HFF-Myc (cell line): ENCODE measurements around the gene KCNQ5.

ENCODE experiments used
- DNase-seq: peaks from one replicate; pipeline ENCODE4 v3.0.0-alpha.2; 2011; ENCODE audit warnings: low read depth; ENCODE audit errors: extremely low read depth
- H3K4me3 ChIP-seq: replicated peaks from 2 replicates; pipeline ENCODE4 v1.5.1; 2011; ENCODE audit warnings: low read depth, mild to moderate bottlenecking, control low read depth, low read length
- TF ChIP-seq, protein P1 (sequence below): IDR thresholded peaks from 2 replicates; pipeline ENCODE4 v1.5.1; 2012; ENCODE audit warnings: mild to moderate bottlenecking, low read depth, low read length, control low read depth; ENCODE audit errors: missing control alignments

KCNQ5 gene

GRCh38 chr6:73024598-73024997 lies 402.7 kb downstream of the KCNQ5 start:
- TF ChIP-seq, protein P1, sequence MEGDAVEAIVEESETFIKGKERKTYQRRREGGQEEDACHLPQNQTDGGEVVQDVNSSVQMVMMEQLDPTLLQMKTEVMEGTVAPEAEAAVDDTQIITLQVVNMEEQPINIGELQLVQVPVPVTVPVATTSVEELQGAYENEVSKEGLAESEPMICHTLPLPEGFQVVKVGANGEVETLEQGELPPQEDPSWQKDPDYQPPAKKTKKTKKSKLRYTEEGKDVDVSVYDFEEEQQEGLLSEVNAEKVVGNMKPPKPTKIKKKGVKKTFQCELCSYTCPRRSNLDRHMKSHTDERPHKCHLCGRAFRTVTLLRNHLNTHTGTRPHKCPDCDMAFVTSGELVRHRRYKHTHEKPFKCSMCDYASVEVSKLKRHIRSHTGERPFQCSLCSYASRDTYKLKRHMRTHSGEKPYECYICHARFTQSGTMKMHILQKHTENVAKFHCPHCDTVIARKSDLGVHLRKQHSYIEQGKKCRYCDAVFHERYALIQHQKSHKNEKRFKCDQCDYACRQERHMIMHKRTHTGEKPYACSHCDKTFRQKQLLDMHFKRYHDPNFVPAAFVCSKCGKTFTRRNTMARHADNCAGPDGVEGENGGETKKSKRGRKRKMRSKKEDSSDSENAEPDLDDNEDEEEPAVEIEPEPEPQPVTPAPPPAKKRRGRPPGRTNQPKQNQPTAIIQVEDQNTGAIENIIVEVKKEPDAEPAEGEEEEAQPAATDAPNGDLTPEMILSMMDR, result no peak
- DNase-seq, result no peak
- H3K4me3 ChIP-seq, result no peak overlapping the region

DNA sequence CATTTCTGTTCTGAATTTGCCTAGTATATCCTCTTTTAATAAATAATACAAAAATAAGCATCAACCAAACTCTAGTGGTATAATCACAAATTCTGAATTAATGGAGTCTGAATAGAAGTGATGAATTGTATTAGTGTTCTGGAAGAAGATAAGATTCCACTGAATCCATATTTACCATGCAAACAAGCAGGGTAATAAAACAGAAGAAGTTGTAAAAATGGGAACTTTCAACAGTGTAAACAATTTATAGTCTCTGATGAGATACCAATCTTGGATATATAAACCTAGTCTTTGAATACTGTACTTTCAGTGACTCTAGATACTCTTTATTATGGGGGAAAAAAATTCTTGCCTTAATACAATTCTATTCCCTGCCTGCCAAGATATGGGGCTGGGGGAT lies 405.8 kb downstream of the KCNQ5 start:
- no peak for DNase-seq
- TF ChIP-seq, protein P1, result no peak

DNA sequence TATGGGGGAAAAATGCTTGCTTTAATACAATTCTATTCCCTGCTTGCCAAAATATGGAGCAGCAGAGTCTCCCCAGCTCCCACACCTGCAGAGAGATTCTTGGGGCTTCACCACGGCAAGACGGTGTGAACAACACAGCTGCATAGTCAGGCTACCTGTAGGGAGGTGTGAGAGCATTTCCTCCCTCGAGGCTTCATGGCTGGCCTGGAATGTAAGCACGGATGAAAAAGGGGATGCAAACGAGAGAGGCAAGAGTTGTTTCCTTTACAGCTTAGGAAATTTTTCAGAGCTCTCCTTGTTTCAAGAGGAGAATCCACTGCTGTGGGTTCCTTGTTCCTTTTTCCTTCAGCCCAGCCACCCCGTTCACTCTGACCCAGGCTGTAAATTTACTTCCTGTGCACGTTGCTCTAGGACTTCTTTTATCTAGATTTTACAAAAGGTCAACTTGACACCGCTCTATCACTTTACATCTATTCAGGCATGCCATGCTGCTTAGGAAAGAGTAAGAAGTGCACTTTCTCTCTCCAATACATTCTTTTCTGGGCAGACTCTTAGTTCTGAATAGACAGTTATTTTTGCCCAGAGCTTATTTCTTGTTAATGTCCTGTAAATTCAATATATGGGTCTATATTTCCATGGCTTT lies 406.4 kb downstream of the KCNQ5 start:
- TF ChIP-seq, protein P1, result no peak
- no peak for DNase-seq
- no peak overlapping the region for H3K4me3 ChIP-seq

More for the DNA sequence above, 405.8 kb downstream of the KCNQ5 start:
- H3K4me3 ChIP-seq, result no peak overlapping the region

- TF ChIP-seq, protein P1, result no peak
- no peak overlapping the region for H3K4me3 ChIP-seq
- DNase-seq, result no peak
Observed at GRCh38 chr6:73028893-73029450, 407.1 kb downstream of the KCNQ5 start.

- no peak overlapping the region for H3K4me3 ChIP-seq
- TF ChIP-seq, protein P1, result no peak
- no peak for DNase-seq
Observed at GRCh38 chr6:73030257-73030656, 408.4 kb downstream of the KCNQ5 start.

DNA sequence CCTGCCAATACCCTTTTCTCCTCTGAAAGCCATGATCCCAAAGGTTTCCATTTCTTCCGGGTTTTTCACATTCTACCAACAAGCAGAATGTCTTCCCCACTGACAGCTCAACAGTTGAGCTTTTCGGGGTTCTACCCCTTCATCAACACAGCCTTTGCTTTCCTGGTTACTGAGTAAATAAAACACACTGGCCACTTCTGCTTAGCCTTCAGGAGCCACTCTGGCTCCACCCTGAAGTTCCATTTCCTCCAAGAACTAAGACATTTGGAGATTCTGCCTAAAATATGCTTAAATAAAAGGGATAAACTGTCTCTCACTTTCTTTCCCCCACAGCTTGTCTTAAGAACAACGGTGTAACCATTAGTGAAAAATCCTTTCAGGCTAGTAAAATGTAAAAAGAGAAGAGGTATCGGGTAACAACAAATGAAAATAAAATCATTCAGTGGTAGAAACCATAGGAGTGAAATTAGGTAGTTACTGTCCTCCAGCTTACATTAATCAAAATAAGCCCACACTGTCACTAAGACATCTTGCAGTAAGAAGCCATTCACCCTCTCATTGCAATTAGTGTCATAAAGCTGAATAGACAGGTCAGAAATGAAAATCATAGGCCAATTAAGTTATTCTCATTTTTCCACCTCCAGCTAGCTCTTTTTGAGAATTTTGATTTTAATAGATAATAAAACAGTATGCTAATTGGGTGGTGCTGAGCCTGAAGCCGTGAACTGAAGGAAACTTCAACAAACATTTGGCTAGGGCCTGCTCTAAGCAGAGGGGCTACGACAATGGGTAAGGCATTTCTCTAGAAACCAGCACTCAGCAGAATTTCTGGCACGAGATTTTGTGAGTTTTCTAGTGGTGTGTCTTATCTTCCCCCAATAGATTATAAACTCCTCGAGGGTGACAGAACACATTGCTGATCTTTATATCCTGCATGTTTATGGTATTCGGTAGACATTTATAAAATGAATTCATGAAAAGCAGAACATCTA lies 409.2 kb downstream of the KCNQ5 start:
- no peak overlapping the region for H3K4me3 ChIP-seq
- TF ChIP-seq, protein P1, result no peak
- no peak for DNase-seq
